Fibroblast of lung (primary cell): Measurements from ENCODE around the gene IL1RAPL2.

Experiments
- EZH2 ChIP-seq: IDR thresholded peaks from 2 replicates; pipeline ENCODE4 v1.5.1; 2012; ENCODE audit warnings: low read length, control low read depth, mild to moderate bottlenecking; ENCODE audit errors: missing control alignments
- TF ChIP-seq, protein P1 (sequence below), 2 donors: IDR thresholded peaks in 1 of 2; conservative IDR thresholded peaks in 1 of 2; 1 replicate in 1 of 2; 2 replicates in 1 of 2; pipeline ENCODE4 v1.5.1; 2011 to 2012; ENCODE audit warnings: low read length in 2 of 2, control low read depth in 1 of 2, inconsistent platforms in 1 of 2, low read depth in 1 of 2, mild to moderate bottlenecking in 1 of 2

- TF ChIP-seq, protein P1, sequence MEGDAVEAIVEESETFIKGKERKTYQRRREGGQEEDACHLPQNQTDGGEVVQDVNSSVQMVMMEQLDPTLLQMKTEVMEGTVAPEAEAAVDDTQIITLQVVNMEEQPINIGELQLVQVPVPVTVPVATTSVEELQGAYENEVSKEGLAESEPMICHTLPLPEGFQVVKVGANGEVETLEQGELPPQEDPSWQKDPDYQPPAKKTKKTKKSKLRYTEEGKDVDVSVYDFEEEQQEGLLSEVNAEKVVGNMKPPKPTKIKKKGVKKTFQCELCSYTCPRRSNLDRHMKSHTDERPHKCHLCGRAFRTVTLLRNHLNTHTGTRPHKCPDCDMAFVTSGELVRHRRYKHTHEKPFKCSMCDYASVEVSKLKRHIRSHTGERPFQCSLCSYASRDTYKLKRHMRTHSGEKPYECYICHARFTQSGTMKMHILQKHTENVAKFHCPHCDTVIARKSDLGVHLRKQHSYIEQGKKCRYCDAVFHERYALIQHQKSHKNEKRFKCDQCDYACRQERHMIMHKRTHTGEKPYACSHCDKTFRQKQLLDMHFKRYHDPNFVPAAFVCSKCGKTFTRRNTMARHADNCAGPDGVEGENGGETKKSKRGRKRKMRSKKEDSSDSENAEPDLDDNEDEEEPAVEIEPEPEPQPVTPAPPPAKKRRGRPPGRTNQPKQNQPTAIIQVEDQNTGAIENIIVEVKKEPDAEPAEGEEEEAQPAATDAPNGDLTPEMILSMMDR (conservative IDR thresholded peaks at IDR 0.05 in 1 of 2, IDR thresholded peaks at IDR 0.05 in 1 of 2; ENCODE audit: low read depth in 1 of 2, low read length in 2 of 2): no peak
- TF ChIP-seq EZH2: no peak
These were observed 697.8 kb downstream of the IL1RAPL2 start for GRCh38 chrX:105263801-105264200.
